Muscle layer of duodenum (tissue), 2 donors: Measurements from ENCODE around the gene UNC5B.

Experiments used
- H3K27ac ChIP-seq: one replicate; pipeline ENCODE4 v1.7.0; 2013; ENCODE audit warnings: mild to moderate bottlenecking, low read length
- H3K27me3 ChIP-seq: one replicate; pipeline ENCODE4 v1.7.0; 2013; ENCODE audit warnings: low read depth, mild to moderate bottlenecking, control low read depth, low read length
- H3K36me3 ChIP-seq, 2 donors: one replicate each; pipeline ENCODE4 v1.7.0; 2013; ENCODE audit warnings: low read length in 2 of 2, control low read depth in 1 of 2, mild to moderate bottlenecking in 1 of 2; ENCODE audit not compliant: insufficient read depth in 2 of 2, control insufficient read depth in 1 of 2
- H3K4me1 ChIP-seq, 2 donors: one replicate each; pipeline ENCODE4 v1.7.0; 2013; ENCODE audit warnings: low read length in 2 of 2, mild to moderate bottlenecking in 2 of 2, control low read depth in 1 of 2, moderate library complexity in 1 of 2; ENCODE audit not compliant: insufficient read depth in 2 of 2, control insufficient read depth in 1 of 2
- H3K4me3 ChIP-seq, 2 donors: one replicate each; pipeline ENCODE4 v1.7.0; 2013; ENCODE audit warnings: low read length in 2 of 2, low read depth in 1 of 2, mild to moderate bottlenecking in 1 of 2
- H3K9me3 ChIP-seq, 2 donors: one replicate each; pipeline ENCODE4 v1.7.0; 2013; ENCODE audit warnings: low read length in 2 of 2, control low read depth in 1 of 2, mild to moderate bottlenecking in 1 of 2; ENCODE audit not compliant: control insufficient read depth in 1 of 2
- donor health status: healthy.

Gene UNC5B

DNA sequence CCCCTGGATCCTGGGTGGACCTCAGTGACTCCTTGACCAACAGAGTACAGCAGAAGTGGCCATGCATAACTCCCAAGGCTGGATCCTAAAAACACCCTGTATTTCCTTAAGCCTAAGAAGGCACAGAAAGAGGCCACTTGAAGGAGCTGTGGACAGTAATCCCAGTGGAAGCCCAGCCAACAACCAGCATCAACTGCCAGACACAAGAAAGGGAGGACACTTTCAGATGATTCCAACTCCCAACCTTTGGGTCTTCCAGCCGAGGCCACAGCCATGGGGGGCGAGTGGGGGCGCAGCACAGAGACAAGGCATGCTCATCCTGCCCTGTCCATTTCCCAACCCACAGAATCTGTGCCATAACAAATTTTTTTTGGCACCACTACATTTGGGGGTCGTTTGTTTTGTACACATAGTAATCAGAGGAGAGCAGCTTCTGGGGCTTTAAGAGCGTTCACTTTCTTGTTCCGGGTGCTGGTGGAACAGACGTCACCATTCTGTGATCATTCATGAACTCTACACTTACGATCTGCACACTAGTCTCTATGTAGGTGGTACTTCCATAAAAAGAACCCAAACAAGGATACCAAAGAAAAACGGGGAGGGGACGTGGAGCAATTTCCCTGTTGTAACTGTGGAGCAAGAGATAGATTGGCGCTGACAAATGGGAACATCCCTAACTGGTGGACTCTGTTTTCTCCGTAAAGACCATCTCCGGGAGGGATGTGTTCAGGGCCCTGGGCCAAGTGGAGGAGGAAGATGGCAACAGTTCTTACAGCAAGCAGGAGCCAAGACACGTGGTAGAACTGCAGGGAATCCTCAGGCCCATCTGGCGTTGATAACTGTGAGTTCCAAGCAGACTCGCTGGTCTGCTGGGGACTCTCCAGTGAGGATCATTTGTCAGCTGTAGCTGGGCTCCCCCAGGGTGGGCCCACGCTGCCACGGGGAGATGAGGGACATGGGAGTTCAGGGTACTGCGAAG lies 100.7 kb downstream of the UNC5B start:
- peaks cover 0 to 20% of the 10 kb centered on the region in 2 donors for H3K4me1 ChIP-seq

DNA sequence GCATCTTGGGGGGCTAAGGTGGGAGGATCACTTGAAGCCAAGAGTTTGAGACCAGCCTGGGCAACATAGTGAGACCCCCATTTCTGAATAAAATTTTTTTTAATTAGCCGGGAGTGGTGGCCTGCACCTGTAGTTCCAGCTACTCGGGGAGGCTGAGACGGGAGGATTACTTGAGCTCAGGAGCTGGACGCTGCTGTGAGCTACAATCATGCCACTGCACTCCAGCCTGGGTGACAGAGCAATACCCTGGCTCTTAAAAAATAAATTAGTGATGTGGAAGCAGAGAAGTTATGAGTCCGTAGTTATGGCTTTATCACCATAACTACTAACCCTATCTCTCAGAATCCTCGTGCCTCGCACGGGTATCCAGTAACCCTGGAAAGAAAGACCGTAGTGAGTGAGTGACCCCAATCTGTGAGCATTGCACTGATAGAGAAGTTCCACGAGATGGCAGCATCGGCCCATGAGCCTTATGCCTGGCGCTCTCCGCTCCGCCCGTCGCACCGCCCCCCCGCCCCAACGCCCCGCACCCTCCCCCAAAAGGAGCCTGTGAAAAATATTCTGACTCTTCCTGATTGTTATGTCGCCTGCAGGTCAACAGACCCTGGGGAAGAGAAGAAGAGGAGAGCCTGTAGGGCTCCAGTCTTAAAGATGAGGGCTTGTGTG lies 101.8 kb downstream of the UNC5B start:
- no peak overlapping the region for H3K27ac ChIP-seq
- H3K9me3 ChIP-seq = no peaks in the 10 kb centered on the region
- no peaks in the 10 kb centered on the region for H3K27me3 ChIP-seq
- H3K36me3 ChIP-seq = no peaks in the 10 kb centered on the region
- H3K4me3 ChIP-seq = peak overlapping the region in 1 of 2 donors; percentile 7
- H3K4me1 ChIP-seq = peaks cover 0 to 27% of the 10 kb centered on the region in 2 donors

More for the DNA sequence above, 100.7 kb downstream of the UNC5B start:
- Histone ChIP-seq H3K4me3 (peak overlapping the region; percentile 14 to 35), H3K27ac (peak overlapping the region; percentile 57), H3K27me3 (no peaks in the 10 kb centered on the region), H3K36me3 (no peaks in the 10 kb centered on the region), H3K9me3 (no peaks in the 10 kb centered on the region)

DNA sequence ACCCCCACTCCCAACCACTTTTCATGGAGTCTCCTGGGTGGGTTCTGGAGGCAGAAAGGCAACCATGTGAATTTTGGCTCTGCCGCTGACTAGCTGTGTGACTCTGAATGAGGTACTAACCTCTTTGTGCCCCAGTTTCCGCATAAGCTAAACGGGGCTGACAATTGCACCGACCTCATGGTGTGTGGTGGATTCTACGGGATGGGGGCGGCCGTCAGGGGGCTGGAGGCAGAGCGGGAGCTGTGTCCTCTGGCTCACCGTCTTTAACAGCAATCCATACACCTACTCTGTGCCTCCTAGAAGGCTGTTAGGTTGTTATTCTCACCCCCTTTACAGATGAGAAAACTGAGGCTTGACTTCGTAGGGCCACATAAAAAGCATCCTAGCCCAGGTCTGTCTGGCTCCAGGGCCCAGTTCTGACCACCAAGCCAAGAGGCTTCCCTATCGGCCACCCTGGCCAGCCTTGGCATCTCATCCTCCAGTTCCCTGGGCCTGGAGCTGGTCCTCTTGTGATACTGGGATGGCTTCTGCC lies 102.4 kb downstream of the UNC5B start:
- H3K27ac ChIP-seq = no peak overlapping the region
- no peaks in the 10 kb centered on the region for H3K27me3 ChIP-seq
- H3K4me1 ChIP-seq = peaks cover 0 to 29% of the 10 kb centered on the region in 2 donors
- H3K9me3 ChIP-seq = no peaks in the 10 kb centered on the region
- H3K36me3 ChIP-seq = no peaks in the 10 kb centered on the region
- H3K4me3 ChIP-seq = peak overlapping the region in 1 of 2 donors; percentile 7

DNA sequence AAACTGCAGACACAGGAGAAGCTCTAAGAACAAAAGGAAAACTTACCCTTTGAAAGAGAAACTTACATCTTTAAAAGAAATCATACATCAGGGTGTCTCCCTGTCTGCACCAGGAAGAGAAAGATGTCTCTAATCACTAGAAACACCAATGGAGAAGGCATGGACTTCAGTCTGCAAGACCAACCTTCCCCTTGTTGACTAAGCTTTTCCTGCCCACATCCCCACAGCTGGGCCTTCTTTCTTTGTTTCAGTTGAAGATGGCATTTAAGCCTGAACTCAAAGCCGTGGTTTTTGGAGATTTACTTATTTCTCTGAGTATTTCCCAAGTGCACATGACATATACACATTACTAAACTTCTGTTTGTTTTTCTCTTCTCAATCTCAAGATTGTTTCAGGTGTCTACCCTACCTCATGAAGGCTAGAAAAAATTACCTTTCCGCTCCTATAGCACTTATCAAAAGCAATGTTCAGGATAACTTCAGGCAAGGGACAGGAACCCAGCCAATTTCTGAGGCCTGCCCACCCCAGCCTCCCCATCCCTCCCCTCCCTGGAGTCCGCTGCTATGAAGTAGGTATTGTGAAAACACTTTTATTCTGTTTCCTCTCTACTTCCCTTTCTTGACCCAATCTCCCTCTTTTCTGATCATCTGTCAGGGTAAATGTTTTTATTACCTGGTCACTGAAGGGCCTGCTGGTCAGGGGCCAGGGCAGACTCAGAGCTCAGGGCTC lies 103.9 kb downstream of the UNC5B start:
- H3K27ac ChIP-seq = no peak overlapping the region
- no peaks in the 10 kb centered on the region for H3K9me3 ChIP-seq
- peaks cover 0 to 32% of the 10 kb centered on the region in 2 donors for H3K4me1 ChIP-seq
- no peak overlapping the region for H3K4me3 ChIP-seq
- H3K27me3 ChIP-seq = no peaks in the 10 kb centered on the region
- H3K36me3 ChIP-seq = no peaks in the 10 kb centered on the region

DNA sequence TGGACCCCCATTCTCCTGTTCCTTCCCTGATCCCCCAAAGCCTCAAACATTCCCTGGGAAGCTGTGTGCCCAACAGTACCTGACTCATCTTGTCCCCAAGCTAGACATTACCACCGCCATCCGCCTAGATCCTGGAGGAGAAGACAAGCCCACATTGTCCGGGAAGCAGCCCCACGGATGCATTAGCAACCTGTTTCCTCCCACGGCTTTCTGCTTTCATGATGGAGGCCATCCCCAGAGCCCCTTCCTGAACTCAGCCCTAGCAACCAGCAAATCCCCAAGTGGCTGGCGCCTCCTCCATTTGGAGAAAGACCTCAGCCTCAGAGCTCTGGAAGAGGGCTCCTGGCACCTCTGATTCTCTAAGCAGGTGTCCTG lies 104.4 kb downstream of the UNC5B start:
- no peak overlapping the region for H3K4me3 ChIP-seq
- peaks cover 0 to 32% of the 10 kb centered on the region in 2 donors for H3K4me1 ChIP-seq
- H3K27ac ChIP-seq = no peak overlapping the region
- H3K36me3 ChIP-seq = no peaks in the 10 kb centered on the region
- H3K9me3 ChIP-seq = no peaks in the 10 kb centered on the region
- no peaks in the 10 kb centered on the region for H3K27me3 ChIP-seq

DNA sequence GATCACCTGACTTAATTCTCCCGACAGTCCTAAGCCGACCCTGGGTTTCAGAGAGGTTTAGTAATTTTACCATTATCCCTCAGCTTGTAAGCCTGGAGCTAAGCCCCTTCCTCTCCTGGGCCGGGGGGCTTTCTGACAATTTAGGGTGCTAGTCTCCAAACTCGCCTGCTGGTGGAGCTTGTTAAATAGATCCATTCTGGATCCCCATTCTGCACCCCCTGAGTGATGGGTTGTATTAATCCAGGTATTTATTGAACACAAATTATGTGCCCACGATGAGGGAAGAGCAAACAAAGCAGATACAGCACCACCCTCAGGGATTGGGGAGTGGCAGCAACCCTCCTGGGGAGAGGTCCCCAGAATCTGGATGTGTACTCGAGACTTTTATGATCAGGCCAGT lies 105.4 kb downstream of the UNC5B start:
- Histone ChIP-seq H3K27ac (no peak overlapping the region), H3K9me3 (no peaks in the 10 kb centered on the region), H3K27me3 (no peaks in the 10 kb centered on the region), H3K4me3 (no peak overlapping the region), H3K36me3 (peaks cover 0 to 2% of the 10 kb centered on the region in 2 donors), H3K4me1 (peaks cover 0 to 32% of the 10 kb centered on the region in 2 donors)

DNA sequence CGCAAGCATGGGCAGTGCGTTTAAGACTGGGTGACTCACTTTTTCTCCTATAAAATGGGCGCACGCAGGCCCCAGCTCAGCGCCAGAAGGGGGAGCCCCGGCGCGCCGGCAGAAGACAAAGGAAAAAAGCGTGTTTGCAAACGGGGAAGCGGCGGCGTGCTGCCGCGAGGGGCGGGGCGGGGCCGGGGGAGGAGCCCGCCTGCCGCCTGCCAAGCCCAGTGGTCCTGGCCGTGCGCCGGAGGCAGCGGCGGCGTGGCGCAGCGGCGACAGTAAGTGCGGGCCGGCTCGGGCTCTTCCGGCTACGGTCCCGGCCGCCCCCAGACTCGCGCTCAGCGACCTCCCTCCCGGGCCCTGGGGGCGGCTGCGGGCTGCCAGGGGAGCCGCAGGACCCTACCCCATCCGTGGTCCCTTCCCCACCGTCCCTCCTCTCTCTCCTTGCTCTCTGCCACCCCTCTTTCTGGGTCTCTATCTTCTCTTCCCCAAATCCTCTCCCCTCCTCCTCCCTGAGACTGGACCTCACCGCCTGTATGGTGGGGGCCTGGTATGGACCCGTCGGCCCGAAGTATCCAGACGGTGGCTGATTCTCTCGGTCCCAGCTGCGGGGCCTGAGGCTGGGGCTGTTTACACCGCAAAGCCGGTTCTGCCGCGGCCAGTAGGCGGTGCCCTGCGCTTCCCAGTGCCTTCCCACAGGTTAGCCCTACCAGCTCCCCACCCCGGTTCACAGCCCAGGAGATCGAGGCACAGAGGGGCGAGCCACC lies 106.9 kb downstream of the UNC5B start, which contains the start of gene SLC29A3:
TSS of gene SLC29A3 (plus strand) at position 218 of the 758 bp plus-strand sequence. CDS start at position 269, 51 bp downstream.
- Histone ChIP-seq H3K4me1 (peaks cover 0 to 18% of the 10 kb centered on the region in 2 donors), H3K27me3 (no peaks in the 10 kb centered on the region), H3K36me3 (peaks cover 0 to 16% of the 10 kb centered on the region in 2 donors), H3K27ac (no peak within 1 kb of the TSS), H3K4me3 (peak within 1 kb of the TSS; percentile 72 to 83), H3K9me3 (no peaks in the 10 kb centered on the region)

DNA sequence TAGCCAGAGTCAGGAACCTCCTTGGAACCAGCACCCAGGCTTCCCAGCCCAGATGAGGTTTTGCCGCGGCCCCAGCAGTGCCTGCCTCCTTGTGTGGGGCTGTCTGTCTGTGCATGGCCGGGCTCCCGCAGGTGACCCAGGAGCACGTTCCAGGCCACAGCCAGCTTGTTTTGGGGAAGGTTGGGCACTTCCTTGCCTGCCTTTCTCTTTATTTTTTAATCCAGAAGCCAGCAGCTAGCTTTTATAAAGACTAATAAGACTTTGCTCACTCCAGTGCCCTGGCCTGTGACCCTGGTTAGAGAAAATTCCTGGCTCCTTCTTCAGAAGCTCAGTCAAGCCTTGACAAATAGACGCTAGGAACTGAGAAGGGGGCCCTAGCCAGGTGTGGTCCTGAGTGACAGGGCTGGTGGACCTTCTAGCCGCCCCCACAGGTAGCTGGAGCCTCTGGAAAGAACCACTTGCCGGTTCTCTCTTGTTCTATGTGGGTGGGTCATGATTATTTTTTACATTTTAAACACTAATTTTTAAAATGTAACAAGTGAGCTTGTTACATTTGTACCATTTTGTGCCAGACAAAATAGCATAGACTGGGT lies 107.5 kb downstream of the UNC5B start:
- Histone ChIP-seq H3K9me3 (no peaks in the 10 kb centered on the region), H3K4me3 (peak overlapping the region; percentile 72 to 83), H3K4me1 (peaks cover 0 to 12% of the 10 kb centered on the region in 2 donors), H3K27me3 (no peaks in the 10 kb centered on the region), H3K27ac (no peak overlapping the region), H3K36me3 (peaks cover 0 to 23% of the 10 kb centered on the region in 2 donors)

DNA sequence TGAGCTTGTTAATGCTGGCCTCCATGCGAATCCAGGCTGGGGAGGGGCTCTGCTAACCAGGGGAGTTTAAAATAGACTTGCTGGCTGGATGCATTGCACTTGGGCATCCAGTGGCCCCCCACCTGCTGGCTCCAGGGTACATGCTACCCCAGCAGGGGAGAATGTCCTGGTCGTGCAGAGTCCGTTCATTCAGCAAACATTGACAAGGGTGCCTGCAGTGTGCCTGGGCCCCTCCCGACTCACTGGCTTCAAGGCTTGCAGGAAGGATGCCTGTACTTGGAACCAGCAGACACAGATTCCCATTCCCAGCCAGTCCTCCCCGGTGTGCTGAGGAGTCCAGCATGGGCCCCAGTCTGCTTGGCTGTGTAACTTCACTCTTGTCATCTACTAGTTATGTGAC lies 108.2 kb downstream of the UNC5B start:
- Histone ChIP-seq H3K9me3 (no peaks in the 10 kb centered on the region), H3K4me3 (no peak overlapping the region), H3K4me1 (peaks cover 0 to 12% of the 10 kb centered on the region in 2 donors), H3K27me3 (no peaks in the 10 kb centered on the region), H3K27ac (no peak overlapping the region), H3K36me3 (peaks cover 0 to 30% of the 10 kb centered on the region in 2 donors)

DNA sequence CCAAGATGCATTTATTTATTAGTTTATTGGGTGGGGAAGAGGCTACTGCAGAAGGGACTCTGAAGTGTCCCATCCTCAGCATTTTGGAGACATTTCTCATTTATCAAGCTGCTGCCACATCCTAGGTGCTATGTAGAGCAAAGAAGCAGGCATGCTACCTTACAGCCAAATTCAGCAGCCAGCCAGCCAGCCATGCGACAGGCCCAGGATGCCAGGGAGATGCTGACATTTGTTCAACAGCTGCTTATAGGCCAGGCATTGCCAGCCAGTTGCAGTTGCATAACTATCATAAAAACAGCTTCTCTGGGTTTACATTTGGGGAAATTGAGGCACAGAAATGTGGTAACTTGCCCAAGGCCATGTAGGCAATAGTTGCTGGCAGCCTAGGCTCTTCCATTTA lies 109.0 kb downstream of the UNC5B start:
- H3K27ac ChIP-seq = no peak overlapping the region
- no peak overlapping the region for H3K4me3 ChIP-seq
- no peaks in the 10 kb centered on the region for H3K9me3 ChIP-seq
- no peaks in the 10 kb centered on the region for H3K27me3 ChIP-seq
- peaks cover 0 to 32% of the 10 kb centered on the region in 2 donors for H3K36me3 ChIP-seq
- peaks cover 0 to 12% of the 10 kb centered on the region in 2 donors for H3K4me1 ChIP-seq
